CD4-positive, CD25-positive, alpha-beta regulatory T cell (primary cell): ENCODE results near the gene STX10. TPM values are rescaled to one million over a fixed set of nuclear protein-coding genes. Genes with fewer than 3 reads are reported as not detected.

ENCODE experiments used
- ATAC-seq, 2 donors: fragments of 150-1000 bp; cut with Tn5 transposase; one replicate each; pipeline ENCODE4 v1.10.0; 2021; ENCODE audit warnings: low read depth in 2 of 2, moderate number of reproducible peaks in 2 of 2, moderate library complexity in 1 of 2
- DNase-seq, 3 donors: peaks; one replicate each; pipeline versions ENCODE4 v3.0.0 to v3.0.0-alpha.2; 2012 to 2022; ENCODE audit warnings: mixed read lengths in 1 of 3
- H3K27ac ChIP-seq: one replicate; pipeline ENCODE4 v1.7.0; 2013; ENCODE audit warnings: mild to moderate bottlenecking, low read length; ENCODE audit not compliant: insufficient read depth, poor library complexity, severe bottlenecking
- H3K27me3 ChIP-seq: one replicate; pipeline ENCODE4 v1.7.0; 2013; ENCODE audit warnings: low read length; ENCODE audit not compliant: control insufficient read depth, insufficient read depth
- H3K36me3 ChIP-seq: one replicate; pipeline ENCODE4 v1.7.0; 2013; ENCODE audit warnings: mild to moderate bottlenecking, low read length, moderate library complexity; ENCODE audit not compliant: control insufficient read depth, insufficient read depth
- H3K4me1 ChIP-seq: 2 replicates; pipeline ENCODE4 v1.7.0; 2013; ENCODE audit warnings: mild to moderate bottlenecking, low read length; ENCODE audit not compliant: insufficient read depth, control insufficient read depth, poor library complexity, severe bottlenecking
- H3K4me3 ChIP-seq: one replicate; pipeline ENCODE4 v1.7.0; 2013; ENCODE audit warnings: low read depth, mild to moderate bottlenecking, low read length, moderate library complexity
- H3K9me3 ChIP-seq, 2 experiments: 1 replicate in 1 of 2; 2 replicates in 1 of 2; pipeline ENCODE4 v1.7.0; 2013; ENCODE audit warnings: low read length in 2 of 2, mild to moderate bottlenecking in 1 of 2, moderate library complexity in 1 of 2; ENCODE audit not compliant: control insufficient read depth in 2 of 2
- H3K27ac Mint-ChIP-seq, 3 donors: one replicate each; pipeline ENCODE4 v1.8.0; 2020 to 2022; ENCODE audit warnings: mild to moderate bottlenecking in 3 of 3, mixed read lengths in 3 of 3, moderate library complexity in 2 of 3
- H3K27me3 Mint-ChIP-seq: one replicate; pipeline ENCODE4 v1.8.0; 2022; ENCODE audit warnings: mild to moderate bottlenecking, mixed read lengths
- H3K36me3 Mint-ChIP-seq: one replicate; pipeline ENCODE4 v1.8.0; 2020; ENCODE audit warnings: mixed read lengths
- H3K4me1 Mint-ChIP-seq, 4 donors: one replicate each; pipeline ENCODE4 v1.8.0; 2020 to 2022; ENCODE audit warnings: mixed read lengths in 4 of 4, mild to moderate bottlenecking in 1 of 4
- H3K4me3 Mint-ChIP-seq, 4 donors: one replicate each; pipeline ENCODE4 v1.8.0; 2020 to 2022; ENCODE audit warnings: mild to moderate bottlenecking in 4 of 4, mixed read lengths in 4 of 4, moderate library complexity in 3 of 4
- H3K9me3 Mint-ChIP-seq, 7 donors: one replicate each; pipeline ENCODE4 v1.8.0; 2020 to 2022; ENCODE audit warnings: mixed read lengths in 7 of 7, mild to moderate bottlenecking in 3 of 7, moderate library complexity in 2 of 7
- polyA plus RNA-seq, 4 donors: library from polyadenylated mRNA; unstranded; fragments of 300-500 nt; fragmentation: Illumina TruSeq; gene quantifications; one replicate each; pipeline ENCODE4 v1.2.3, GENCODE V29; 2021
- total RNA-seq: library from RNA; stranded (reverse); gene quantifications from one replicate; pipeline ENCODE4 v1.2.3, GENCODE V29; 2022

STX10 gene
- total and polyA plus RNA-seq, 5 donors from 2014 or later, result 52.4 to 68.2 (median 56.5) TPM

GRCh38 chr19:13097463-13098258 is 52.5 kb downstream of the STX10 start:
- Mint-ChIP-seq H3K36me3 (peaks cover 6% of the 10 kb centered on the region), H3K27me3 (peaks cover 24% of the 10 kb centered on the region), H3K9me3 (peaks cover 0 to 1% (median 0%) of the 10 kb centered on the region in 7 donors), H3K4me3 (peak overlapping the region in 3 of 4 donors; percentile 90 to 91 (median 91)), H3K27ac (peak overlapping the region; percentile 66 to 95 (median 80)), H3K4me1 (peaks cover 5 to 65% (median 38%) of the 10 kb centered on the region in 4 donors)
- peak overlapping the region; percentile 66 for H3K4me3 ChIP-seq
- no peaks in the 10 kb centered on the region for H3K36me3 ChIP-seq
- peaks cover 89% of the 10 kb centered on the region for H3K4me1 ChIP-seq
- H3K27me3 ChIP-seq, result no peaks in the 10 kb centered on the region
- peak overlapping the region; percentile 87 for H3K27ac ChIP-seq
- ATAC-seq, result no peak
- H3K9me3 ChIP-seq, result no peaks in the 10 kb centered on the region
- peak in 1 of 3 donors; percentile 27 for DNase-seq

- H3K27me3 Mint-ChIP-seq, result peaks cover 24% of the 10 kb centered on the region
- DNase-seq (peak in 2 of 3 donors; percentile 37 to 53), ATAC-seq (no peak)
- H3K36me3 Mint-ChIP-seq, result peaks cover 6% of the 10 kb centered on the region
- H3K27ac Mint-ChIP-seq, result peak overlapping the region in 2 of 3 donors; percentile 60 to 86
- no peaks in the 10 kb centered on the region for H3K36me3 ChIP-seq
- peak overlapping the region; percentile 66 for H3K4me3 ChIP-seq
- no peaks in the 10 kb centered on the region for H3K27me3 ChIP-seq
- peak overlapping the region; percentile 87 for H3K27ac ChIP-seq
- no peaks in the 10 kb centered on the region for H3K9me3 ChIP-seq
- H3K4me3 Mint-ChIP-seq, result peak overlapping the region; percentile 83 to 94 (median 90)
- H3K4me1 Mint-ChIP-seq, result peaks cover 5 to 61% (median 35%) of the 10 kb centered on the region in 4 donors
- H3K4me1 ChIP-seq, result peaks cover 83% of the 10 kb centered on the region
- H3K9me3 Mint-ChIP-seq, result peaks cover 0 to 2% (median 0%) of the 10 kb centered on the region in 7 donors
These were observed 53.1 kb downstream of the STX10 start for GRCh38 chr19:13097033-13097462.

- Mint-ChIP-seq H3K27ac (peak overlapping the region; percentile 38 to 79 (median 60)), H3K27me3 (peaks cover 24% of the 10 kb centered on the region), H3K4me3 (peak overlapping the region; percentile 89 to 94 (median 90)), H3K36me3 (peaks cover 6% of the 10 kb centered on the region), H3K9me3 (peaks cover 0 to 2% (median 0%) of the 10 kb centered on the region in 7 donors), H3K4me1 (peaks cover 5 to 52% (median 30%) of the 10 kb centered on the region in 4 donors)
- peak overlapping the region; percentile 65 for H3K27ac ChIP-seq
- ATAC-seq (no peak), DNase-seq (peak in 1 of 3 donors; percentile 27)
- H3K9me3 ChIP-seq, result no peaks in the 10 kb centered on the region
- no peaks in the 10 kb centered on the region for H3K27me3 ChIP-seq
- H3K4me3 ChIP-seq, result peak overlapping the region; percentile 66
- H3K36me3 ChIP-seq, result no peaks in the 10 kb centered on the region
- peaks cover 74% of the 10 kb centered on the region for H3K4me1 ChIP-seq
These were observed 53.9 kb downstream of the STX10 start for GRCh38 chr19:13095934-13096927.

GRCh38 chr19:13095393-13095784 is 54.8 kb downstream of the STX10 start:
- Mint-ChIP-seq H3K4me1 (peaks cover 5 to 46% (median 29%) of the 10 kb centered on the region in 4 donors), H3K36me3 (peaks cover 5% of the 10 kb centered on the region), H3K9me3 (peaks cover 0 to 2% (median 0%) of the 10 kb centered on the region in 7 donors), H3K27me3 (peaks cover 24% of the 10 kb centered on the region), H3K27ac (no peak overlapping the region), H3K4me3 (peak overlapping the region in 3 of 4 donors; percentile 66 to 92 (median 89))
- Histone ChIP-seq H3K4me1 (peaks cover 66% of the 10 kb centered on the region), H3K9me3 (no peaks in the 10 kb centered on the region), H3K36me3 (no peaks in the 10 kb centered on the region), H3K27ac (peak overlapping the region; percentile 23), H3K27me3 (no peaks in the 10 kb centered on the region), H3K4me3 (no peak overlapping the region)
- ATAC-seq, result no peak
- peak; percentile 21 to 59 (median 34) for DNase-seq

- ATAC-seq (no peak), DNase-seq (peak in 1 of 3 donors; percentile 19)
- Histone ChIP-seq H3K4me3 (no peak overlapping the region), H3K9me3 (no peaks in the 10 kb centered on the region), H3K36me3 (no peaks in the 10 kb centered on the region), H3K27me3 (no peaks in the 10 kb centered on the region), H3K27ac (peak overlapping the region; percentile 23), H3K4me1 (peaks cover 61% of the 10 kb centered on the region)
- Mint-ChIP-seq H3K36me3 (peaks cover under 1% of the 10 kb centered on the region), H3K9me3 (peaks cover 0 to 2% (median 0%) of the 10 kb centered on the region in 7 donors), H3K27me3 (peaks cover 24% of the 10 kb centered on the region), H3K27ac (peak overlapping the region in 2 of 3 donors; percentile 24 to 67), H3K4me3 (peak overlapping the region; percentile 51 to 80 (median 71)), H3K4me1 (peaks cover 5 to 41% (median 24%) of the 10 kb centered on the region in 4 donors)
These were observed 55.3 kb downstream of the STX10 start for GRCh38 chr19:13094771-13095392.

GRCh38 chr19:13094106-13094504 is 56.1 kb downstream of the STX10 start:
- Mint-ChIP-seq H3K4me1 (peaks cover 5 to 35% (median 20%) of the 10 kb centered on the region in 4 donors), H3K4me3 (peak overlapping the region; percentile 44 to 77 (median 65)), H3K36me3 (no peaks in the 10 kb centered on the region), H3K27me3 (peaks cover 24% of the 10 kb centered on the region), H3K9me3 (peaks cover 0 to 2% (median 0%) of the 10 kb centered on the region in 7 donors), H3K27ac (peak overlapping the region in 2 of 3 donors; percentile 44 to 83)
- Histone ChIP-seq H3K27ac (no peak overlapping the region), H3K4me3 (no peak overlapping the region), H3K36me3 (no peaks in the 10 kb centered on the region), H3K27me3 (no peaks in the 10 kb centered on the region), H3K9me3 (no peaks in the 10 kb centered on the region), H3K4me1 (peaks cover 53% of the 10 kb centered on the region)
- ATAC-seq, result no peak
- no peak for DNase-seq
